Activated CD4-positive, alpha-beta memory T cell treated with anti-CD3 and anti-CD28 coated beads, Interleukin-2, amount 10 ng/mL, durations not matched to agents 7 days and 5 days (primary cell): ENCODE measurements around the gene FBXO42. TPM values are rescaled to one million over a fixed set of nuclear protein-coding genes. Genes with fewer than 3 reads are reported as not detected.

ENCODE experiments used
- CTCF ChIA-PET: fragments of 350-600 bp; sonication (Branson Sonifier 250); formaldehyde crosslinking; loops from one replicate; lab custom pipeline; 2021; ENCODE audit warnings: antibody characterized with exemption, inconsistent platforms; lab: Charles Lee
- POLR2A ChIA-PET: fragments of 350-600 bp; sonication (Branson Sonifier 250); formaldehyde crosslinking; loops from one replicate; lab custom pipeline; 2021; ENCODE audit warnings: antibody characterized with exemption; lab: Charles Lee
- DNase-seq: peaks from one replicate; pipeline ENCODE4 v3.0.0-alpha.2; 2020
- H3K27ac Mint-ChIP-seq: one replicate; pipeline ENCODE4 v1.8.0; 2021; ENCODE audit warnings: mild to moderate bottlenecking, mixed read lengths
- H3K27me3 Mint-ChIP-seq: one replicate; pipeline ENCODE4 v1.8.0; 2021; ENCODE audit warnings: mixed read lengths
- H3K36me3 Mint-ChIP-seq: one replicate; pipeline ENCODE4 v1.8.0; 2021; ENCODE audit warnings: low read depth, mixed read lengths
- H3K4me1 Mint-ChIP-seq: one replicate; pipeline ENCODE4 v1.8.0; 2021; ENCODE audit warnings: mixed read lengths
- H3K4me3 Mint-ChIP-seq: one replicate; pipeline ENCODE4 v1.8.0; 2021; ENCODE audit warnings: mild to moderate bottlenecking, mixed read lengths
- H3K9me3 Mint-ChIP-seq: one replicate; pipeline ENCODE4 v1.8.0; 2021; ENCODE audit warnings: mixed read lengths
- total RNA-seq, 2 experiments: library from RNA; stranded (reverse); gene quantifications; one replicate each; pipeline ENCODE4 v1.2.3, GENCODE V29; 2021

FBXO42 gene
- total RNA-seq, 2 experiments from 2014 or later: 19.9 to 20.7 TPM

DNA sequence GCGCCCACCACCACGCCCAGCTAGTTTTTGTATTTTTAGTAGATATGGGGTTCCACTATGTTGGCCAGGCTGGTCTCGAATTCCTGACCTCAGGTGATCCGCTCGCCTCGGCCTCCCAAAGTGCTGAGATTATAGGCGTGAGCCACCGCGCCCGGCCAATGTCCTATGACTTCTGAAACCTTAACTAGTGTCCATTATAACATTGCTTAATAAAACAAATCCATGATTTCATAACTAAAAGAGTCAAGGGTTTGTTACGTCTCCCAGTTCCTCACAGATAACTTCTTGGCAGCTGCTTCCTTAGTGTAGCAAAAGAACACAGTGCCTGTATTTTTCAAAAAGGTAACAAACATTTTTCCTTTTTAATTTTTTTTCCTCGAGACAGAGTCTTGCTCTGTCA is 53.6 kb downstream of the FBXO42 start:
- no peak for DNase-seq
- ChIA-PET POLR2A (no interaction called here), CTCF (no interaction called here)
- Mint-ChIP-seq H3K4me1 (no peaks in the 10 kb centered on the region), H3K27ac (no peak overlapping the region), H3K27me3 (no peaks in the 10 kb centered on the region), H3K9me3 (no peaks in the 10 kb centered on the region), H3K4me3 (no peak overlapping the region), H3K36me3 (peaks cover 42% of the 10 kb centered on the region)

DNA sequence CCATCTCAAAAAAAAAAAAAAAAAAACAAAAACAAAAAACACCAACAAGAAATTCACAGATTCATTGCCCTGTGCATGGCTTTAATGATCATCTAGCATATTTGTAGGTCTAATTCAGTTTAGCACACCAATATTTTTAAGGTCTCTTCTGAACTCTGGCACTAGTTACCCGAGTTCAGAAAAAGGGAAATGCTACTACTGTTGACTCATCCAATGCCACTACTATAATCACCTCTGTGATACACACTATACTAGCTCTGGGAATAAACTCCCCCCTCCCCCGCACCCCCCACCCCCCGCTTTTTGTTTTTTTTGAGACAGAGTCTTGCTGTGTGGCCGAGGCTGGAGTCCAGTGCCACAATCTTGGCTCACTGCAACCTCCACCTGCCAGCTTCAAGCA is 55.6 kb downstream of the FBXO42 start:
- Mint-ChIP-seq H3K27ac (no peak overlapping the region), H3K4me3 (no peak overlapping the region), H3K9me3 (no peaks in the 10 kb centered on the region), H3K36me3 (peaks cover 26% of the 10 kb centered on the region), H3K4me1 (no peaks in the 10 kb centered on the region), H3K27me3 (no peaks in the 10 kb centered on the region)
- no peak for DNase-seq
- ChIA-PET POLR2A (no interaction called here), CTCF (no interaction called here)

DNA sequence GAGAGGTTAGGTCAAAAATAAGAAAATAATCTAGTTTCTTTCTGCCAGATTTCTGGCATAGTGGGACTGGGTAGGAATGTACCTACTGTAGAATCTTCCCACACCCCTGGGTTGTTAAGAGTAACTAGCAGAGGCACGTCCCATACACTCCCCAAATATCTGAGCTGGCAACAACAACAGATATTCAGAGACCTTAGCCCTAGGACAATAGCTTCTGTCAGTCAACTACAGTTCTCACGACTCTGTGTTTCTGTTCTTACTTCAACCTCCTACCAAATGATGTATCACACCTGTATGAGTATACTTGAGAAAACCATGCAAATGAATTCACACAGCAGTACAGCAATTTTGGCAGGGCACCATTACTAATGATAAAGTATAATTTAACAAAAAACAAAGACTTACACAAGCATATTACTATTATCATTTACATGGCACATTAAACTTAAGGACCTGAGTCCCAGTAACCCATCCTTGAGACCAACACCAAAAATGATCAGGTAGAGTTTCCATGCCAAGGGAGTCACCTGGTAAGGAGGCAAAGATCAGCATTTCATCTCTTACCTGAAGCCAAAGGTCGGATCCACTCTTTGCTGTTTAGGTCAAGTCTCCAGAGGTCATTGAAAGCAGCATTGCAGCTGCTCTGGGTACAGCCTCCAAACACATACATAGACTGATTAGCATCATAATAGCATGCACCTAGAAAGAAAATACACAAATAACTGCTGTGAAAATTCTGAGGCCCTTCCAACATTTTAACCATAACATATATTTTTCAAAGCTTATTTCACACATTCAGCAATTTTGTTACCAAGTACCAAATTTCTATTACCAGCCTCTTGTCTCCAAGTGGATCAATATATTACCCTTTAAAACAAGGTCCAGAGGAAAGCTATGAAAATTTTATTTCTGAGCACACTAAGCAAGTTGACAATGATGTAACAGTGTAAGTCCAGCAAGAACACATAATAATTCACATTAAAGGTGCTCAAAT is 57.8 kb downstream of the FBXO42 start:
- POLR2A ChIA-PET: interaction anchor here (1.2 kb wide), 1 partner anchor 9 kb away, joined by 3 read pairs; no protein-coding TSS in a partner anchor
- Mint-ChIP-seq H3K36me3 (peaks cover 27% of the 10 kb centered on the region), H3K4me3 (no peak overlapping the region), H3K4me1 (peaks cover 2% of the 10 kb centered on the region), H3K9me3 (no peaks in the 10 kb centered on the region), H3K27ac (no peak overlapping the region), H3K27me3 (no peaks in the 10 kb centered on the region)
- CTCF ChIA-PET: interaction anchor here (0.6 kb wide), 1 partner anchor 15 kb away, joined by 4 read pairs; no protein-coding TSS in a partner anchor
- DNase-seq: no peak

GRCh38 chr1:16293538-16293937 is 58.7 kb downstream of the FBXO42 start:
- H3K9me3 Mint-ChIP-seq: no peaks in the 10 kb centered on the region

GRCh38 chr1:16292739-16293138 is 59.5 kb downstream of the FBXO42 start:
- H3K27me3 Mint-ChIP-seq: no peaks in the 10 kb centered on the region
- peaks cover 2% of the 10 kb centered on the region for H3K4me1 Mint-ChIP-seq
- POLR2A ChIA-PET: no interaction called here
- CTCF ChIA-PET: interaction anchor here (0.6 to 0.9 kb wide), 2 partner anchors 11 to 69 kb away, joined by 4 read pairs; no protein-coding TSS in a partner anchor
- no peak overlapping the region for H3K4me3 Mint-ChIP-seq
- H3K36me3 Mint-ChIP-seq: peaks cover 31% of the 10 kb centered on the region
- no peaks in the 10 kb centered on the region for H3K9me3 Mint-ChIP-seq
- DNase-seq: no peak
- no peak overlapping the region for H3K27ac Mint-ChIP-seq

More at GRCh38 chr1:16293538-16293937, 58.7 kb downstream of the FBXO42 start:
- Mint-ChIP-seq H3K4me3 (no peak overlapping the region), H3K4me1 (peaks cover 2% of the 10 kb centered on the region), H3K36me3 (peaks cover 29% of the 10 kb centered on the region), H3K27ac (no peak overlapping the region), H3K27me3 (no peaks in the 10 kb centered on the region)
- CTCF ChIA-PET: no interaction called here
- POLR2A ChIA-PET: no interaction called here
- DNase-seq: no peak

- POLR2A ChIA-PET: no interaction called here
- no peaks in the 10 kb centered on the region for H3K9me3 Mint-ChIP-seq
- H3K4me1 Mint-ChIP-seq: peaks cover 2% of the 10 kb centered on the region
- no peaks in the 10 kb centered on the region for H3K27me3 Mint-ChIP-seq
- H3K27ac Mint-ChIP-seq: no peak overlapping the region
- CTCF ChIA-PET: no interaction called here
- H3K4me3 Mint-ChIP-seq: no peak overlapping the region
- H3K36me3 Mint-ChIP-seq: peaks cover 22% of the 10 kb centered on the region
- DNase-seq: no peak
These were observed 62.3 kb downstream of the FBXO42 start for GRCh38 chr1:16289959-16290358.

- ChIA-PET CTCF (no interaction called here), POLR2A (no interaction called here)
- no peak overlapping the region for H3K4me3 Mint-ChIP-seq
- no peaks in the 10 kb centered on the region for H3K9me3 Mint-ChIP-seq
- no peak overlapping the region for H3K27ac Mint-ChIP-seq
- DNase-seq: no peak
- no peaks in the 10 kb centered on the region for H3K27me3 Mint-ChIP-seq
- H3K4me1 Mint-ChIP-seq: peaks cover 5% of the 10 kb centered on the region
- peaks cover 13% of the 10 kb centered on the region for H3K36me3 Mint-ChIP-seq
These were observed 66.2 kb downstream of the FBXO42 start for GRCh38 chr1:16286122-16286521.

- no peak overlapping the region for H3K4me3 Mint-ChIP-seq
- H3K27me3 Mint-ChIP-seq: no peaks in the 10 kb centered on the region
- peaks cover 2% of the 10 kb centered on the region for H3K36me3 Mint-ChIP-seq
- H3K27ac Mint-ChIP-seq: no peak overlapping the region
- no peaks in the 10 kb centered on the region for H3K9me3 Mint-ChIP-seq
- DNase-seq: no peak
- peaks cover 3% of the 10 kb centered on the region for H3K4me1 Mint-ChIP-seq
- CTCF ChIA-PET: interaction anchor here (0.8 to 1.0 kb wide), 2 partner anchors 20 to 203 kb away, joined by 3 to 4 read pairs; no protein-coding TSS in a partner anchor
- POLR2A ChIA-PET: no interaction called here
These were observed 70.5 kb downstream of the FBXO42 start for GRCh38 chr1:16281765-16282164.

DNA sequence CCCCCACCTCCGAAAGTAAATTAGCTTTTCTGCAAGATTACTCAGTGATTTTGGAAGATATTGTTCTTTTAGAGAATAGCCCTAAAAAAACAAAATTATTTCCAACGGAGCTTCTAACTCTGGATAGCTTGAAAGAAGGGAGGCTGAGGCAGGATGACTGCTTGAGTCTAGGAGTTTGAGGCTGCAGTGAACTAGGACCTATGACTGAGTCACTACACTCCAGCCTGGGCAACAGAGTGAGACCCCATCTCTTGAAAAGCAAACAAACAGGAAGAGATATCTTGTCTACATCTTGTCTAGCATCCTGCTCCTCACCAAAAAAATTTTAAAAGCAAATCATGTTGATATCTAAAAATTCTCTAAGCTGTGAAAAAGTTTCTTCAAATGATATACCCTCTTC is 73.1 kb downstream of the FBXO42 start:
- H3K4me1 Mint-ChIP-seq: peaks cover 1% of the 10 kb centered on the region
- CTCF ChIA-PET: interaction anchor here (0.6 to 1.3 kb wide), 2 partner anchors 73 to 91 kb away, joined by 3 to 4 read pairs; partner anchors contain the start of gene FBXO42
- H3K4me3 Mint-ChIP-seq: no peak overlapping the region
- POLR2A ChIA-PET: no interaction called here
- DNase-seq: no peak
- no peaks in the 10 kb centered on the region for H3K9me3 Mint-ChIP-seq
- no peaks in the 10 kb centered on the region for H3K27me3 Mint-ChIP-seq
- H3K27ac Mint-ChIP-seq: no peak overlapping the region
- peaks cover 1% of the 10 kb centered on the region for H3K36me3 Mint-ChIP-seq

DNA sequence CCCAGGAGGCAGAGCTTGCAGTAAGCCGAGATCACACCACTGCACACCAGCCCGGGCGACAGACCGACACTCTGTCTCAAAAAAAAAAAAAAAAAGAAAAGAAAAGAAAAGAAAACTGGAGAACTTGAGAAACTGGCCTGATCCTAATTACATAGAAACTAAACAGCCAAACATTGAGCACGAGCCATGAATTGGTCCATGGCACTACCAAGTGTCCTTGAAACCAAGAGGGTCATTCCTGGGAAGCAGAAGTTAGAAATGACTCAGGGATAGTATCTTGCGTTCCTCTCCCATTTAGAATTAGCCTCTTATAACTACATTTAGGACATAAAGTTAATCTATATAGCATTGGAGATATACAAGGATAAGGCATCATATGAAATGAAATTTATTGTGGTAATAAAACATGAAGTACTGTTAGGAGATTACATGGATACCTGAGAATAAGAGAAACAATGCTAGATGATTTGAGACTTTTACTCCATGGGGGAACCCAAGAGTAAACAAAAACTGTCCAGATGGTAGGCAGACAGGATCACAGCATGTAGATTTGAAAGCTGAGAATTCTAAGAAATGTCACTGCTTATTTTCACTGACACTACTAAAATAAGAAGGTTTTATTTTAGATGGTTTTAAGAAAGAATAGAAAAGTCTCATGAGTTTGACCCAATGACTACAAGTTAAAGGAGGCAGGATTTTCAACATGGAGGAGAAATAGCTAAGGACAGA is 75.8 kb downstream of the FBXO42 start:
- DNase-seq: no peak
- no peak overlapping the region for H3K27ac Mint-ChIP-seq
- H3K4me3 Mint-ChIP-seq: no peak overlapping the region
- H3K27me3 Mint-ChIP-seq: no peaks in the 10 kb centered on the region
- no peaks in the 10 kb centered on the region for H3K9me3 Mint-ChIP-seq
- POLR2A ChIA-PET: interaction anchor here (0.6 kb wide), 1 partner anchor 53 kb away, joined by 3 read pairs; no protein-coding TSS in a partner anchor
- no peaks in the 10 kb centered on the region for H3K4me1 Mint-ChIP-seq
- H3K36me3 Mint-ChIP-seq: no peaks in the 10 kb centered on the region
- CTCF ChIA-PET: interaction anchor here (0.7 kb wide), 1 partner anchor 55 kb away, joined by 4 read pairs; no protein-coding TSS in a partner anchor

GRCh38 chr1:16275591-16275990 is 76.7 kb downstream of the FBXO42 start:
- no peak overlapping the region for H3K27ac Mint-ChIP-seq
- ChIA-PET CTCF (interaction anchor here (0.6 to 0.7 kb wide), 2 partner anchors 54 to 235 kb away, joined by 3 to 4 read pairs; no protein-coding TSS in a partner anchor), POLR2A (interaction anchor here (0.6 kb wide), 2 partner anchors 9 to 54 kb away, joined by 3 read pairs; no protein-coding TSS in a partner anchor)
- peaks cover 4% of the 10 kb centered on the region for H3K36me3 Mint-ChIP-seq
- no peaks in the 10 kb centered on the region for H3K27me3 Mint-ChIP-seq
- DNase-seq: no peak
- no peaks in the 10 kb centered on the region for H3K4me1 Mint-ChIP-seq
- H3K4me3 Mint-ChIP-seq: no peak overlapping the region
- H3K9me3 Mint-ChIP-seq: no peaks in the 10 kb centered on the region

- Mint-ChIP-seq H3K36me3 (peaks cover 7% of the 10 kb centered on the region), H3K4me3 (no peak overlapping the region), H3K27me3 (no peaks in the 10 kb centered on the region), H3K9me3 (no peaks in the 10 kb centered on the region), H3K4me1 (peaks cover 6% of the 10 kb centered on the region), H3K27ac (no peak overlapping the region)
- DNase-seq: no peak
- POLR2A ChIA-PET: interaction anchor here (0.5 kb wide), 1 partner anchor 714 kb away, joined by 3 read pairs; no protein-coding TSS in a partner anchor
- CTCF ChIA-PET: no interaction called here
These were observed 84.5 kb downstream of the FBXO42 start for GRCh38 chr1:16267690-16268180.
